Measurements from ENCODE around the gene MED17. TPM values are rescaled to one million over a fixed set of nuclear protein-coding genes. Genes with fewer than 3 reads are reported as not detected.

MED17 gene
- polyA plus RNA-seq, 3 donors from 2014 or later = 8.2 to 24.5 (median 8.8) TPM

GRCh38 chr11:93813974-93814373, 29.9 kb downstream of the MED17 start:
- DNase-seq = no peak
- Mint-ChIP-seq H3K27me3 (ENCODE audit: low read depth in 3 of 3) (no peaks in the 10 kb centered on the region), H3K27ac (no peak overlapping the region), H3K9me3 (no peaks in the 10 kb centered on the region), H3K4me1 (no peaks in the 10 kb centered on the region), H3K4me3 (no peak overlapping the region), H3K36me3 (peaks cover 21 to 45% (median 24%) of the 10 kb centered on the region in 3 donors)

GRCh38 chr11:93814966-93815633, 31.0 kb downstream of the MED17 start:
- no peaks in the 10 kb centered on the region for H3K9me3 Mint-ChIP-seq
- peaks cover 0 to 3% (median 0%) of the 10 kb centered on the region in 3 donors for H3K27me3 Mint-ChIP-seq (ENCODE audit: low read depth in 3 of 3)
- DNase-seq = no peak

GRCh38 chr11:93817426-93818348, 33.6 kb downstream of the MED17 start:
- H3K9me3 Mint-ChIP-seq = peaks cover 0 to 2% (median 0%) of the 10 kb centered on the region in 6 donors
- H3K4me1 Mint-ChIP-seq = no peaks in the 10 kb centered on the region
- H3K27ac Mint-ChIP-seq = peak overlapping the region in 2 of 6 donors; percentile 0 to 18
- H3K27me3 Mint-ChIP-seq (ENCODE audit: low read depth in 3 of 3) = peaks cover 0 to 4% (median 0%) of the 10 kb centered on the region in 3 donors
- no peak overlapping the region for H3K4me3 Mint-ChIP-seq
- H3K36me3 Mint-ChIP-seq = peaks cover 16 to 29% (median 27%) of the 10 kb centered on the region in 3 donors
- no peak for DNase-seq

More at GRCh38 chr11:93814966-93815633, 31.0 kb downstream of the MED17 start:
- Mint-ChIP-seq H3K4me1 (no peaks in the 10 kb centered on the region), H3K4me3 (no peak overlapping the region), H3K36me3 (peaks cover 24 to 38% (median 27%) of the 10 kb centered on the region in 3 donors), H3K27ac (no peak overlapping the region)

- no peak overlapping the region for H3K4me3 Mint-ChIP-seq
- H3K27ac Mint-ChIP-seq = no peak overlapping the region
These were observed 36.0 kb downstream of the MED17 start for GRCh38 chr11:93819966-93820695.

GRCh38 chr11:93820847-93821246, 36.8 kb downstream of the MED17 start:
- Mint-ChIP-seq H3K27ac (no peak overlapping the region), H3K27me3 (ENCODE audit: low read depth in 3 of 3) (peaks cover 0 to 5% (median 0%) of the 10 kb centered on the region in 3 donors), H3K36me3 (peaks cover 7 to 14% (median 8%) of the 10 kb centered on the region in 3 donors), H3K4me1 (no peaks in the 10 kb centered on the region), H3K9me3 (peaks cover 0 to 2% (median 0%) of the 10 kb centered on the region in 6 donors), H3K4me3 (no peak overlapping the region)
- no peak for DNase-seq

More at GRCh38 chr11:93819966-93820695, 36.0 kb downstream of the MED17 start:
- DNase-seq = no peak
- Mint-ChIP-seq H3K9me3 (peaks cover 0 to 2% (median 0%) of the 10 kb centered on the region in 6 donors), H3K36me3 (peaks cover 8 to 14% (median 12%) of the 10 kb centered on the region in 3 donors), H3K27me3 (ENCODE audit: low read depth in 3 of 3) (peaks cover 0 to 5% (median 0%) of the 10 kb centered on the region in 3 donors), H3K4me1 (no peaks in the 10 kb centered on the region)

- Mint-ChIP-seq H3K4me1 (no peaks in the 10 kb centered on the region), H3K4me3 (no peak overlapping the region), H3K9me3 (peaks cover 0 to 2% (median 0%) of the 10 kb centered on the region in 6 donors), H3K36me3 (peaks cover 4 to 14% (median 5%) of the 10 kb centered on the region in 3 donors), H3K27me3 (ENCODE audit: low read depth in 3 of 3) (peaks cover 0 to 5% (median 0%) of the 10 kb centered on the region in 3 donors), H3K27ac (no peak overlapping the region)
- DNase-seq = no peak
These were observed 37.5 kb downstream of the MED17 start for GRCh38 chr11:93821617-93822016.

- no peak overlapping the region for H3K27ac Mint-ChIP-seq
- peaks cover 0 to 5% (median 0%) of the 10 kb centered on the region in 3 donors for H3K27me3 Mint-ChIP-seq (ENCODE audit: low read depth in 3 of 3)
- no peak for DNase-seq
- H3K9me3 Mint-ChIP-seq = peaks cover 0 to 2% (median 0%) of the 10 kb centered on the region in 6 donors
- H3K4me3 Mint-ChIP-seq = no peak overlapping the region
- H3K36me3 Mint-ChIP-seq = peaks cover 3 to 14% (median 5%) of the 10 kb centered on the region in 3 donors
- H3K4me1 Mint-ChIP-seq = no peaks in the 10 kb centered on the region
These were observed 38.3 kb downstream of the MED17 start for GRCh38 chr11:93822359-93822758.

GRCh38 chr11:93823210-93823609, 39.1 kb downstream of the MED17 start:
- peaks cover 0 to 2% (median 0%) of the 10 kb centered on the region in 6 donors for H3K9me3 Mint-ChIP-seq
- no peaks in the 10 kb centered on the region for H3K4me1 Mint-ChIP-seq
- no peak overlapping the region for H3K4me3 Mint-ChIP-seq
- H3K36me3 Mint-ChIP-seq = peaks cover 0 to 8% (median 0%) of the 10 kb centered on the region in 3 donors
- peaks cover 0 to 5% (median 0%) of the 10 kb centered on the region in 3 donors for H3K27me3 Mint-ChIP-seq (ENCODE audit: low read depth in 3 of 3)
- DNase-seq = no peak
- H3K27ac Mint-ChIP-seq = no peak overlapping the region

- peaks cover 0 to 3% (median 1%) of the 10 kb centered on the region in 3 donors for H3K27me3 Mint-ChIP-seq (ENCODE audit: low read depth in 3 of 3)
- no peak for DNase-seq
- H3K9me3 Mint-ChIP-seq = no peaks in the 10 kb centered on the region
- no peaks in the 10 kb centered on the region for H3K36me3 Mint-ChIP-seq
- H3K27ac Mint-ChIP-seq = no peak overlapping the region
- H3K4me3 Mint-ChIP-seq = no peak overlapping the region
- no peaks in the 10 kb centered on the region for H3K4me1 Mint-ChIP-seq
These were observed 43.3 kb downstream of the MED17 start for GRCh38 chr11:93827363-93827762.

GRCh38 chr11:93829598-93829997, 45.5 kb downstream of the MED17 start:
- Mint-ChIP-seq H3K4me1 (no peaks in the 10 kb centered on the region), H3K27me3 (ENCODE audit: low read depth in 3 of 3) (peaks cover 0 to 7% (median 0%) of the 10 kb centered on the region in 3 donors), H3K27ac (no peak overlapping the region), H3K9me3 (peaks cover 0 to 2% (median 0%) of the 10 kb centered on the region in 6 donors), H3K4me3 (no peak overlapping the region), H3K36me3 (no peaks in the 10 kb centered on the region)
- no peak for DNase-seq

GRCh38 chr11:93831343-93832127, 47.5 kb downstream of the MED17 start:
- Mint-ChIP-seq H3K4me3 (no peak overlapping the region), H3K9me3 (peaks cover 0 to 2% (median 0%) of the 10 kb centered on the region in 6 donors), H3K36me3 (no peaks in the 10 kb centered on the region), H3K27ac (no peak overlapping the region), H3K27me3 (ENCODE audit: low read depth in 3 of 3) (peaks cover 0 to 7% (median 0%) of the 10 kb centered on the region in 3 donors), H3K4me1 (no peaks in the 10 kb centered on the region)
- no peak for DNase-seq

GRCh38 chr11:93832780-93833179, 48.7 kb downstream of the MED17 start:
- no peak overlapping the region for H3K27ac Mint-ChIP-seq
- no peaks in the 10 kb centered on the region for H3K4me1 Mint-ChIP-seq
- peaks cover 0 to 7% (median 0%) of the 10 kb centered on the region in 3 donors for H3K27me3 Mint-ChIP-seq (ENCODE audit: low read depth in 3 of 3)
- H3K36me3 Mint-ChIP-seq = no peaks in the 10 kb centered on the region
- H3K9me3 Mint-ChIP-seq = peaks cover 0 to 2% (median 0%) of the 10 kb centered on the region in 6 donors
- DNase-seq = no peak
- H3K4me3 Mint-ChIP-seq = no peak overlapping the region

- H3K4me1 Mint-ChIP-seq = no peaks in the 10 kb centered on the region
- no peaks in the 10 kb centered on the region for H3K9me3 Mint-ChIP-seq
These were observed 54.9 kb downstream of the MED17 start for GRCh38 chr11:93838967-93839366.

More at GRCh38 chr11:93838967-93839366, 54.9 kb downstream of the MED17 start:
- H3K27ac Mint-ChIP-seq = no peak overlapping the region
- H3K4me3 Mint-ChIP-seq = no peak overlapping the region
- DNase-seq = no peak
- H3K27me3 Mint-ChIP-seq (ENCODE audit: low read depth in 3 of 3) = peaks cover 0 to 1% (median under 1%) of the 10 kb centered on the region in 3 donors
- no peaks in the 10 kb centered on the region for H3K36me3 Mint-ChIP-seq
